Right lobe of liver (tissue), 4 donors: ENCODE results near the gene ABCB8.

Experiments
- CTCF ChIP-seq, 4 donors: fragments of 200-600 bp in 3 of 4; fragments of 450-650 bp in 1 of 4; IDR thresholded peaks; one replicate each; pipeline versions ENCODE4 v1.5.1 to v1.8.0; 2016 to 2022; ENCODE audit warnings: antibody characterized with exemption in 4 of 4, mild to moderate bottlenecking in 2 of 4
- POLR2A ChIP-seq: fragments of 450-650 bp; IDR thresholded peaks from one replicate; pipeline ENCODE4 v1.6.1; 2017; ENCODE audit warnings: antibody characterized with exemption, mild to moderate bottlenecking
- donor health status: DM: no; HTN: no; CAD: no.
- donor health status: DM: no; HTN: no; CAD: no.
- donor health status: DM: no; HTN: yes; CAD: no.

DNA sequence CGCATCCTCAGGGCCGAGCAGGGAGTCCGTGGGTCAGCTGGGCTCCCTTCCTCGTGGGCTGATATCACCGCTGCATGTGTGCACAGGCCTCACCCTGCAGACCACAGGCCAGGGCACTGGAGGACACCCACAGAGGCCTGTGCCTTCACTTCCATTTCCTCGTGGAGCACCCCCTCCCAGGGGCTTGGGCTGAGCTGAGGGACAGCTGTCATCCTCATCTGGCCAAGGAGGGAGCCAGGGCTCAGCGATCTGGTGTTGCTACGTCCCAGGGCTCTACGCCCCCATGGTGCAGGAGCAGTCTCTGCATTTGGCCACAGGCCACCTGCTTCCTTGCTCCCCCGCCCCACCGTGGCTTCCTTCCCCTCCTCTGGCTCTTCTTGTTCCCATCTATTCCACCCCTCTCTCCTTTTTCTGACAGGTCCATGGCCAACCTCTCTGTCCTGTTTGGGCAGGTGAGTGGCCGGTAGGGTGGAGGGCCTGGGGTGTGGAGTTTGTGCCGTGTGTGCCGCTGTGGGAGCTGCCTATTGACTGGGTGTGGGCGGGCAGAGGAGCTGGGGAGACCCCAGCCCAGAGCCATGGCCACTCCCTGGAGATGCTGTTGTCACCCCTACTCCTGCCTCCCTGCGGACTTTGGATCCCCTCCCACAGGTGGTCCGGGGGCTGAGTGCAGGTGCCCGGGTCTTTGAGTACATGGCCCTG lies 11.7 kb downstream of the ABCB8 start:
- no peak for TF ChIP-seq CTCF (IDR thresholded peaks at IDR 0.05)
- no peak for TF ChIP-seq POLR2A
